C4-2B (cell line): ENCODE results near the gene HNRNPF.

ENCODE experiments used
- CTCF ChIP-seq: fragments of 450-650 bp; conservative IDR thresholded peaks from 2 replicates; pipeline ENCODE4 v1.5.1; 2017; ENCODE audit warnings: mild to moderate bottlenecking
- ZFX ChIP-seq: fragments of 450-650 bp; IDR thresholded peaks from 2 replicates; pipeline ENCODE4 v1.6.1; 2017

- TF ChIP-seq CTCF, result no peak
- no peak for TF ChIP-seq ZFX
Observed at GRCh38 chr10:43386549-43386948, 22.4 kb downstream of the HNRNPF start.
